H9 (cell line): ENCODE measurements around the gene FBXO11. TPM values are rescaled to one million over a fixed set of nuclear protein-coding genes. Genes with fewer than 3 reads are reported as not detected.

Experiments used
- DNase-seq: peaks from one replicate; pipeline ENCODE4 v3.0.0-alpha.2; 2017
- H2AFZ ChIP-seq: one replicate; pipeline ENCODE4 v1.6.1; 2013; ENCODE audit warnings: mild to moderate bottlenecking, low read length, control low read depth, moderate library complexity
- H2AK5ac ChIP-seq: 2 replicates; pipeline ENCODE4 v1.6.1; 2013; ENCODE audit warnings: low read length, control low read depth, mixed read lengths; ENCODE audit not compliant: insufficient read length
- H2BK120ac ChIP-seq: one replicate; pipeline ENCODE4 v1.6.1; 2013; ENCODE audit warnings: low read depth, mild to moderate bottlenecking, low read length, control low read depth, inconsistent platforms; ENCODE audit not compliant: poor library complexity, severe bottlenecking
- H2BK12ac ChIP-seq: 2 replicates; pipeline ENCODE4 v1.6.1; 2013; ENCODE audit warnings: low read length, control low read depth, mixed read lengths, low read depth; ENCODE audit not compliant: insufficient read length
- H2BK15ac ChIP-seq: 2 replicates; pipeline ENCODE4 v1.6.1; 2013; ENCODE audit warnings: low read depth, low read length, control low read depth
- H2BK20ac ChIP-seq: one replicate; pipeline ENCODE4 v1.6.1; 2013; ENCODE audit warnings: low read depth, mild to moderate bottlenecking, low read length, control low read depth, inconsistent platforms; ENCODE audit not compliant: poor library complexity, severe bottlenecking
- H2BK5ac ChIP-seq: 2 replicates; pipeline ENCODE4 v1.6.1; 2013; ENCODE audit warnings: low read length, control low read depth, mixed read lengths; ENCODE audit not compliant: insufficient read length
- H3K14ac ChIP-seq: 2 replicates; pipeline ENCODE4 v1.6.1; 2013; ENCODE audit warnings: low read length, control low read depth; ENCODE audit not compliant: insufficient read depth
- H3K18ac ChIP-seq: 2 replicates; pipeline ENCODE4 v1.6.1; 2013; ENCODE audit warnings: low read depth, mild to moderate bottlenecking, mixed read lengths, low read length, control low read depth; ENCODE audit not compliant: insufficient read length
- H3K23ac ChIP-seq: 2 replicates; pipeline ENCODE4 v1.6.1; 2013; ENCODE audit warnings: low read length, control low read depth, mixed read lengths, low read depth; ENCODE audit not compliant: insufficient read length
- H3K23me2 ChIP-seq: 2 replicates; pipeline ENCODE4 v1.6.1; 2013; ENCODE audit warnings: low read depth, mild to moderate bottlenecking, mixed read lengths, low read length, control low read depth; ENCODE audit not compliant: insufficient read length, poor library complexity, severe bottlenecking
- H3K27ac ChIP-seq: 2 replicates; pipeline ENCODE4 v1.5.1; 2013; ENCODE audit warnings: low read length, control low read depth, mixed read lengths, low read depth; ENCODE audit not compliant: insufficient read length
- H3K27me3 ChIP-seq: 2 replicates; pipeline ENCODE4 v1.6.1; 2013; ENCODE audit warnings: low read length, control low read depth, inconsistent platforms; ENCODE audit not compliant: insufficient read depth
- H3K4ac ChIP-seq: 2 replicates; pipeline ENCODE4 v1.6.1; 2013; ENCODE audit warnings: low read depth, mild to moderate bottlenecking, control low read depth, inconsistent platforms, low read length, moderate library complexity
- H3K4me1 ChIP-seq: 2 replicates; pipeline ENCODE4 v1.6.1; 2013; ENCODE audit warnings: low read length, control low read depth, inconsistent platforms; ENCODE audit not compliant: insufficient read depth
- H3K4me2 ChIP-seq: 2 replicates; pipeline ENCODE4 v1.6.1; 2013; ENCODE audit warnings: low read length, control low read depth, mixed read lengths; ENCODE audit not compliant: insufficient read length, insufficient read depth
- H3K56ac ChIP-seq: 2 replicates; pipeline ENCODE4 v1.6.1; 2013; ENCODE audit warnings: low read depth, mild to moderate bottlenecking, mixed read lengths, low read length, control low read depth; ENCODE audit not compliant: insufficient read length
- H3K79me1 ChIP-seq: 2 replicates; pipeline ENCODE4 v1.6.1; 2013; ENCODE audit warnings: low read depth, mild to moderate bottlenecking, moderate library complexity, low read length, control low read depth, inconsistent platforms; ENCODE audit not compliant: insufficient read depth, poor library complexity, severe bottlenecking
- H3K79me2 ChIP-seq: 2 replicates; pipeline ENCODE4 v1.6.1; 2013; ENCODE audit warnings: low read length, control low read depth, inconsistent platforms; ENCODE audit not compliant: insufficient read depth
- H3K9ac ChIP-seq: 2 replicates; pipeline ENCODE4 v1.6.1; 2013; ENCODE audit warnings: low read length, control low read depth, mixed read lengths; ENCODE audit not compliant: insufficient read length; ENCODE audit errors: extremely low read depth
- H3K9me3 ChIP-seq: one replicate; pipeline ENCODE4 v1.6.1; 2013; ENCODE audit warnings: low read depth, low read length, inconsistent platforms; ENCODE audit not compliant: control insufficient read depth
- H3T11ph ChIP-seq: one replicate; pipeline ENCODE4 v1.6.1; 2013; ENCODE audit warnings: mild to moderate bottlenecking, low read length, control low read depth, inconsistent platforms
- H4K20me1 ChIP-seq: one replicate; pipeline ENCODE4 v1.6.1; 2013; ENCODE audit not compliant: control insufficient read depth, insufficient read length, insufficient read depth
- H4K5ac ChIP-seq: 2 replicates; pipeline ENCODE4 v1.6.1; 2013; ENCODE audit warnings: low read depth, mild to moderate bottlenecking, mixed read lengths, low read length, control low read depth; ENCODE audit not compliant: insufficient read length
- H4K8ac ChIP-seq: replicated peaks from 2 replicates; pipeline ENCODE4 v1.6.1; 2013; ENCODE audit warnings: low read length, control low read depth, mixed read lengths, low read depth; ENCODE audit not compliant: insufficient read length
- H4K91ac ChIP-seq: 2 replicates; pipeline ENCODE4 v1.6.1; 2013; ENCODE audit warnings: low read depth, mild to moderate bottlenecking, moderate library complexity, mixed read lengths, low read length, control low read depth; ENCODE audit not compliant: insufficient read length
- H3K27ac Mint-ChIP-seq, 3 experiments: 2 replicates in 2 of 3; 3 replicates in 1 of 3; pipeline ENCODE4 v1.8.0; 2020 to 2021; ENCODE audit warnings: mixed read lengths in 3 of 3, mild to moderate bottlenecking in 1 of 3, moderate library complexity in 1 of 3
- H3K27me3 Mint-ChIP-seq: 2 replicates; pipeline ENCODE4 v1.8.0; 2021; ENCODE audit warnings: low read depth, mild to moderate bottlenecking, moderate library complexity, mixed read lengths
- H3K36me3 Mint-ChIP-seq, 3 experiments: 2 replicates in 2 of 3; 3 replicates in 1 of 3; pipeline ENCODE4 v1.8.0; 2020 to 2021; ENCODE audit warnings: low read depth in 3 of 3, mixed read lengths in 3 of 3; ENCODE audit not compliant: insufficient read depth in 1 of 3
- H3K4me1 Mint-ChIP-seq, 2 experiments: 2 replicates each; pipeline ENCODE4 v1.8.0; 2020; ENCODE audit warnings: mixed read lengths in 2 of 2
- H3K4me3 Mint-ChIP-seq, 2 experiments: 2 replicates in 1 of 2; 3 replicates in 1 of 2; pipeline ENCODE4 v1.8.0; 2020 to 2021; ENCODE audit warnings: mild to moderate bottlenecking in 2 of 2, mixed read lengths in 2 of 2, moderate library complexity in 1 of 2
- H3K9me3 Mint-ChIP-seq, 2 experiments: 2 replicates in 1 of 2; 3 replicates in 1 of 2; pipeline ENCODE4 v1.8.0; 2020; ENCODE audit warnings: mild to moderate bottlenecking in 2 of 2, mixed read lengths in 2 of 2, moderate library complexity in 1 of 2
- WGBS: extraction: QIAGEN DNeasy Blood & Tissue Kit; methylation state at CpG from one replicate; pipeline ENCODE4 v1.1.7; 2013; ENCODE audit warnings: missing lambda C conversion rate, low lambda C conversion rate, mixed read lengths; ENCODE audit not compliant: insufficient read length; ENCODE audit errors: extremely low coverage; 5-methylcytosine and 5-hydroxymethylcytosine counted together
- total RNA-seq: library from RNA; stranded (reverse); gene quantifications from 2 replicates; pipeline ENCODE4 v1.2.1, GENCODE V29; 2021
- TF ChIP-seq, protein P1 (sequence below): fragments of 200-600 bp; sonication (generic); conservative IDR thresholded peaks from 3 replicates; pipeline ENCODE4 v1.8.0; 2021; ENCODE audit warnings: antibody characterized with exemption, mild to moderate bottlenecking

Gene FBXO11
- total RNA-seq, 1 experiment from 2014 or later = 68.8 TPM

DNA sequence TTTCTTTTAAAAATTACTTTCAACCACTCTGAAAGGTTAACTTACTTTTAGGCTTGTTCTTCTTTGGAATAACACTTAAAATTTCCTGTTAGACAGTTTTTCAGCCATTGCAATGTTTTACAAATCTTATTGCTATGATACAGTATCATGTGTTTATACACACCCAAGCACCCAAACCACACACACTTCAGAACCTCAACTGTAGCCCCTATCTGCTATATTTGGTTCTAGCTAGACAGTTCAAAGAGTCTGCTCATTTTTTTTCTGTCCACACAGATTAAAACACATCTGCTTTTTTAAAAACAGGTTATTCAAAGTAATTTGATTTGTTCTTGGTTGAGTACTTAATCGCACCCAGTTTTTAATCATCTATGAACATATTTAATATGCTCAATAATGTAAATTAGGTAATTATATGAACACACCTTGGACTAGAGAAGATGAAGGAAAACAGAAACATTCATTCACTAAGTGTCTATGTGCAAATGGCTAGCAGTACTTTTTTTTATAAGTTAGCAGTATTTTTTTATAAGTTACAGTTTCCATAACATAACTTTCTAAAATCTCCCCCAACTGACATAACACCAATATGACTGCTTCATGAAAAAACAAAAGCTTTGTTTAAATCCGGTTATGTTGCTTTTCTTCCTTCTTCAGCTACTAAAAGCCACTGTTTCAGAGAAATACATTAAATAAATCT, 17.6 kb downstream of the FBXO11 start:
- H3K18ac ChIP-seq = no peak overlapping the region
- Mint-ChIP-seq H3K36me3 (peaks cover 0 to 8% (median 0%) of the 10 kb centered on the region in 3 experiments; a peak in 3 of 7 replicates), H3K4me3 (no peak overlapping the region), H3K4me1 (peaks cover 8 to 9% of the 10 kb centered on the region in 2 experiments), H3K27me3 (no peaks in the 10 kb centered on the region), H3K9me3 (no peaks in the 10 kb centered on the region), H3K27ac (no peak overlapping the region; a peak in 1 of 7 replicates)
- no peak overlapping the region for H4K8ac ChIP-seq
- H3K23ac ChIP-seq = no peak overlapping the region
- no peak overlapping the region for H3K4me2 ChIP-seq
- no peaks in the 10 kb centered on the region for H3K27me3 ChIP-seq
- peaks cover under 1% of the 10 kb centered on the region; the same call in 1 of the 2 replicates for H3K4me1 ChIP-seq
- no peak overlapping the region for H2BK15ac ChIP-seq
- H3K4ac ChIP-seq = no peak overlapping the region
- no peak for DNase-seq
- H2BK120ac ChIP-seq = no peak overlapping the region
- TF ChIP-seq, protein P1, sequence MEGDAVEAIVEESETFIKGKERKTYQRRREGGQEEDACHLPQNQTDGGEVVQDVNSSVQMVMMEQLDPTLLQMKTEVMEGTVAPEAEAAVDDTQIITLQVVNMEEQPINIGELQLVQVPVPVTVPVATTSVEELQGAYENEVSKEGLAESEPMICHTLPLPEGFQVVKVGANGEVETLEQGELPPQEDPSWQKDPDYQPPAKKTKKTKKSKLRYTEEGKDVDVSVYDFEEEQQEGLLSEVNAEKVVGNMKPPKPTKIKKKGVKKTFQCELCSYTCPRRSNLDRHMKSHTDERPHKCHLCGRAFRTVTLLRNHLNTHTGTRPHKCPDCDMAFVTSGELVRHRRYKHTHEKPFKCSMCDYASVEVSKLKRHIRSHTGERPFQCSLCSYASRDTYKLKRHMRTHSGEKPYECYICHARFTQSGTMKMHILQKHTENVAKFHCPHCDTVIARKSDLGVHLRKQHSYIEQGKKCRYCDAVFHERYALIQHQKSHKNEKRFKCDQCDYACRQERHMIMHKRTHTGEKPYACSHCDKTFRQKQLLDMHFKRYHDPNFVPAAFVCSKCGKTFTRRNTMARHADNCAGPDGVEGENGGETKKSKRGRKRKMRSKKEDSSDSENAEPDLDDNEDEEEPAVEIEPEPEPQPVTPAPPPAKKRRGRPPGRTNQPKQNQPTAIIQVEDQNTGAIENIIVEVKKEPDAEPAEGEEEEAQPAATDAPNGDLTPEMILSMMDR = no peak
- H3K56ac ChIP-seq = no peak overlapping the region
- no peak overlapping the region for H3K14ac ChIP-seq
- H3K79me2 ChIP-seq = peaks cover 32% of the 10 kb centered on the region
- H4K91ac ChIP-seq = no peak overlapping the region
- no peak overlapping the region for H2BK12ac ChIP-seq
- H3K9ac ChIP-seq = no peak overlapping the region
- H3T11ph ChIP-seq = no peak overlapping the region
- H2AK5ac ChIP-seq = no peak overlapping the region
- no peak overlapping the region for H4K5ac ChIP-seq
- no peak overlapping the region for H2AFZ ChIP-seq
- no peak overlapping the region for H3K27ac ChIP-seq
- peaks cover 11% of the 10 kb centered on the region for H3K79me1 ChIP-seq
- no peak overlapping the region for H2BK5ac ChIP-seq
- no peak overlapping the region for H2BK20ac ChIP-seq
- no CpG with 5 or more reads among the region's 2 CpGs for WGBS
- no peaks in the 10 kb centered on the region for H3K23me2 ChIP-seq
- no peaks in the 10 kb centered on the region for H4K20me1 ChIP-seq
- H3K9me3 ChIP-seq = no peaks in the 10 kb centered on the region
